ENCODE measurements around the gene NRIP2.

DNA sequence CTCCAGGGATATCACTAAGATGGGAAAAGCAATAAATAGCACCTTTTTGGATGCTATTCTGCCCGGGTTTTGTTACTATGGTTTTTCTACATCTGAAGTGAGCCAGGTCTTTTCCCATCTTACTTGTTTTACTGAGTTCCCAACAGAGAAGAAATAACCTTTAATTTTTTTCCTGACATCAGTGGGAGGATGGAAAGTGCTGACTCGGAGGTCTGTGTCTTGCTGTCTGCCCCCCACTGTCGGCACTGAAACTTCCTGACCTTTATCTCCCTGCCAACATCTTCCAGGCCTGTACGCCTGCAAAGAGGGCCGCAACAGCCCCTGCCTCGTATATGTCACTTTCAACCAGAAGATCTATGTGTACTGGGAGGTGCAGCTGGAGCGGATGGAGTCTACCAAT, 11.4 kb downstream of the NRIP2 start:
- TF ChIP-seq, protein P1, sequence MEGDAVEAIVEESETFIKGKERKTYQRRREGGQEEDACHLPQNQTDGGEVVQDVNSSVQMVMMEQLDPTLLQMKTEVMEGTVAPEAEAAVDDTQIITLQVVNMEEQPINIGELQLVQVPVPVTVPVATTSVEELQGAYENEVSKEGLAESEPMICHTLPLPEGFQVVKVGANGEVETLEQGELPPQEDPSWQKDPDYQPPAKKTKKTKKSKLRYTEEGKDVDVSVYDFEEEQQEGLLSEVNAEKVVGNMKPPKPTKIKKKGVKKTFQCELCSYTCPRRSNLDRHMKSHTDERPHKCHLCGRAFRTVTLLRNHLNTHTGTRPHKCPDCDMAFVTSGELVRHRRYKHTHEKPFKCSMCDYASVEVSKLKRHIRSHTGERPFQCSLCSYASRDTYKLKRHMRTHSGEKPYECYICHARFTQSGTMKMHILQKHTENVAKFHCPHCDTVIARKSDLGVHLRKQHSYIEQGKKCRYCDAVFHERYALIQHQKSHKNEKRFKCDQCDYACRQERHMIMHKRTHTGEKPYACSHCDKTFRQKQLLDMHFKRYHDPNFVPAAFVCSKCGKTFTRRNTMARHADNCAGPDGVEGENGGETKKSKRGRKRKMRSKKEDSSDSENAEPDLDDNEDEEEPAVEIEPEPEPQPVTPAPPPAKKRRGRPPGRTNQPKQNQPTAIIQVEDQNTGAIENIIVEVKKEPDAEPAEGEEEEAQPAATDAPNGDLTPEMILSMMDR (IDR thresholded peaks at IDR 0.05; ENCODE audit: low read length), result no peak
- TF ChIP-seq EZH2 (IDR thresholded peaks at IDR 0.05; ENCODE audit: borderline replicate concordance, low read length), result no peak

All from OCI-LY1 (cell line).